GM23338 (cell line): ENCODE measurements around the gene KRTAP4-9. TPM values are rescaled to one million over a fixed set of nuclear protein-coding genes. Genes with fewer than 3 reads are reported as not detected.
"Not testable (repeated sequence)": the region's sequence is repeated elsewhere in the genome, so short reads cannot be mapped to it uniquely, and the experiment has no call there.

Source experiments
- ATAC-seq: fragments of 200-7000 bp; cut with Tn5 transposase; 3 replicates; pipeline ENCODE4 v1.9.1; 2020
- DNase-seq: peaks from one replicate; pipeline ENCODE4 v3.0.0-alpha.2; 2015; ENCODE audit warnings: low spot score
- H2AFZ ChIP-seq: fragments of 200-600 bp; sonication (generic); 2 replicates; pipeline ENCODE4 v1.8.0; 2016; ENCODE audit warnings: antibody characterized with exemption, mild to moderate bottlenecking, moderate library complexity
- H3F3A ChIP-seq: fragments of 200-600 bp; sonication (generic); replicated peaks from 2 replicates; pipeline ENCODE4 v1.8.0; 2017; ENCODE audit warnings: antibody characterized with exemption, mixed run types, low read depth
- H3K27ac ChIP-seq: fragments of 200-600 bp; sonication (generic); 2 replicates; pipeline ENCODE4 v1.6.1; 2016; ENCODE audit warnings: low read depth
- H3K27me3 ChIP-seq: fragments of 200-600 bp; sonication (generic); 2 replicates; pipeline ENCODE4 v1.8.0; 2016; ENCODE audit warnings: mild to moderate bottlenecking, mixed run types, moderate library complexity; ENCODE audit not compliant: insufficient read depth
- H3K36me3 ChIP-seq: fragments of 200-600 bp; sonication (generic); 2 replicates; pipeline ENCODE4 v1.8.0; 2016; ENCODE audit warnings: mild to moderate bottlenecking; ENCODE audit not compliant: insufficient read depth
- H3K4me1 ChIP-seq: fragments of 200-600 bp; sonication (generic); 2 replicates; pipeline ENCODE4 v1.8.0; 2016; ENCODE audit warnings: mild to moderate bottlenecking, moderate library complexity; ENCODE audit not compliant: insufficient read depth
- H3K4me2 ChIP-seq: fragments of 200-600 bp; sonication (generic); 2 replicates; pipeline ENCODE4 v1.7.1; 2017; ENCODE audit warnings: mixed run types
- H3K4me3 ChIP-seq: fragments of 200-600 bp; sonication (generic); 2 replicates; pipeline ENCODE4 v1.6.1; 2016; ENCODE audit warnings: mixed run types
- H3K79me2 ChIP-seq: fragments of 200-600 bp; sonication (generic); replicated peaks from 2 replicates; pipeline ENCODE4 v1.8.0; 2017; ENCODE audit warnings: mild to moderate bottlenecking; ENCODE audit not compliant: insufficient read depth
- H3K9me2 ChIP-seq: fragments of 200-600 bp; sonication (generic); 2 replicates; pipeline ENCODE4 v1.8.0; 2017; ENCODE audit not compliant: insufficient read depth
- H4K20me1 ChIP-seq: fragments of 200-600 bp; sonication (generic); replicated peaks from 2 replicates; pipeline ENCODE4 v1.8.0; 2017; ENCODE audit warnings: mild to moderate bottlenecking; ENCODE audit not compliant: insufficient read depth
- H3K27ac Mint-ChIP-seq: 2 replicates; pipeline ENCODE4 v1.8.0; 2020; ENCODE audit warnings: inconsistent platforms, mild to moderate bottlenecking, moderate library complexity, mixed read lengths
- H3K27me3 Mint-ChIP-seq: 3 replicates; pipeline ENCODE4 v1.8.0; 2022; ENCODE audit warnings: low read depth, mild to moderate bottlenecking, moderate library complexity, mixed read lengths, inconsistent platforms; ENCODE audit not compliant: insufficient read depth, poor library complexity
- H3K36me3 Mint-ChIP-seq: 3 replicates; pipeline ENCODE4 v1.8.0; 2021; ENCODE audit warnings: low read depth, mild to moderate bottlenecking, inconsistent platforms, moderate library complexity, mixed read lengths
- H3K4me1 Mint-ChIP-seq: 3 replicates; pipeline ENCODE4 v1.8.0; 2020; ENCODE audit warnings: mild to moderate bottlenecking, inconsistent platforms, mixed read lengths
- H3K4me3 Mint-ChIP-seq: 3 replicates; pipeline ENCODE4 v1.8.0; 2021; ENCODE audit warnings: moderate library complexity, mild to moderate bottlenecking, inconsistent platforms, mixed read lengths
- H3K9me3 Mint-ChIP-seq: 3 replicates; pipeline ENCODE4 v1.8.0; 2020; ENCODE audit warnings: moderate library complexity, mild to moderate bottlenecking, inconsistent platforms, mixed read lengths
- CREB1 ChIP-seq: fragments of 250-450 bp; sonication (Bioruptor Pico); IDR thresholded peaks from 2 replicates; pipeline ENCODE4 v1.5.0; 2020; ENCODE audit warnings: low read depth, mild to moderate bottlenecking, moderate library complexity
- EZH2 ChIP-seq: fragments of 200-600 bp; sonication (generic); IDR thresholded peaks from one replicate; pipeline ENCODE4 v1.8.0; 2017; ENCODE audit warnings: antibody characterized with exemption, mild to moderate bottlenecking, low read depth; ENCODE audit not compliant: unreplicated experiment
- EZH2phosphoT487 ChIP-seq: fragments of 200-600 bp; sonication (generic); IDR thresholded peaks from one replicate; pipeline ENCODE4 v1.8.1; 2018; ENCODE audit warnings: antibody characterized with exemption; ENCODE audit not compliant: unreplicated experiment
- NANOG ChIP-seq: IDR thresholded peaks from 2 replicates; pipeline ENCODE4 v1.6.1; 2016; ENCODE audit warnings: antibody characterized with exemption, borderline replicate concordance
- POLR2AphosphoS5 ChIP-seq: IDR thresholded peaks from 2 replicates; pipeline ENCODE4 v1.6.1; 2016; ENCODE audit warnings: antibody characterized with exemption, low read depth
- STAT1 ChIP-seq: IDR thresholded peaks from one replicate; pipeline ENCODE4 v1.6.1; 2016; ENCODE audit warnings: antibody characterized with exemption; ENCODE audit not compliant: unreplicated experiment
- polyA plus RNA-seq: library from polyadenylated mRNA; unstranded; fragments of >200 nt; fragmentation: Nextera tagmentation; extraction: Ambion mirVana; gene quantifications from 2 replicates; pipeline ENCODE4 v1.2.1, GENCODE V29; 2016
- total RNA-seq: library from RNA; depleted of rRNA; stranded (reverse); fragments of >200 nt; shearing (Covaris generic); gene quantifications from 2 replicates; pipeline ENCODE4 v1.2.3, GENCODE V29; 2014
- TF ChIP-seq, protein P1 (sequence below): IDR thresholded peaks from 2 replicates; pipeline ENCODE4 v1.6.1; 2016; ENCODE audit warnings: antibody characterized with exemption
- TF ChIP-seq, protein P2 (sequence below), 2 experiments: fragments of 200-600 bp in 1 of 2; sonication (generic) in 1 of 2; conservative IDR thresholded peaks; 2 replicates each; pipeline versions ENCODE4 v1.5.1 to v1.6.1; 2016 to 2017; ENCODE audit warnings: antibody characterized with exemption in 2 of 2, low read depth in 2 of 2, mild to moderate bottlenecking in 2 of 2, moderate library complexity in 1 of 2
- TF ChIP-seq, protein P3 (sequence below): IDR thresholded peaks from one replicate; pipeline ENCODE4 v1.6.1; 2018; ENCODE audit warnings: antibody characterized with exemption; ENCODE audit not compliant: unreplicated experiment

Gene KRTAP4-9
- total and polyA plus RNA-seq, 2 experiments from 2014 or later: not detected

DNA sequence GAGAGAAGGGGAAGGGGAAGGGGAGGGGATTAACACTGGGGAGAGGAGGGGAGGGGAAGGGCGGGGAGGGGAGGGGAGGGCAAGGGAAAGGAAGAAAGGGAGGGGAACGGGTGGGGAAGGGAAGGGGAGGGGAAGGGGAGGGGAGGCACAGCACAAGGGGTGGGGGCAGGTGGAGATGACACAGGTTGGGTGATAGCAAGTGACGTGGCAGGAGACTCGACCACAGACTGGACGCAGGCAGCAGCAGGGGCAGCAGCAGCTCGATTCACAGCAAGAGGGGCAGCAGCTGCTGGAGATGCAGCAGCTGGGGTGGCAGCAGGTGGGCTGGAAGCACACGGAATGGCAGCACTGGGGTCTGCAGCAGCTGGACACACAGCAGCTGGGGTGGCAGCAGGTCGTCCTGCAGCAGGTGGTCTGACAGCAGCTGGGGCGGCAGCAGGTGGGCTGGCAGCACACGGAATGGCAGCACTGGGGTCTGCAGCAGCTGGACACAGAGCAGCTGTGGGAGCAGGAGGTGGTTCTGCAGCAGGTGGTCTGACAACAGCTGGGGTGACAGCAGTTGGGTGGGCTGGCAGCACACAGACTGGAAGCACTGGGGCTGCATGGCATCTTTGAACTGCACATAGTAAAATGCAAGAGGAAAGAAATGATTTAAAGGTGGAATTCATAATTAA, 3.5 kb upstream of the KRTAP4-9 start, which contains the start of gene KRTAP4-16:
KRTAP4-16 (minus strand) TSS at position 624 of the 674 bp plus-strand sequence; CDS start at position 624, 0 bp downstream.
- H4K20me1 ChIP-seq: no peaks in the 10 kb centered on the region
- H3K36me3 ChIP-seq: no peaks in the 10 kb centered on the region
- no peak for ATAC-seq
- Mint-ChIP-seq H3K4me1 (peaks cover 34% of the 10 kb centered on the region), H3K9me3 (no peaks in the 10 kb centered on the region; the same call in 1 of the 3 replicates), H3K27ac (no peak within 1 kb of the TSS), H3K36me3 (no peaks in the 10 kb centered on the region), H3K4me3 (no peak within 1 kb of the TSS), H3K27me3 (peaks cover 4% of the 10 kb centered on the region)
- TF ChIP-seq CREB1 (no peak), STAT1 (no peak)
- TF ChIP-seq, protein P1, sequence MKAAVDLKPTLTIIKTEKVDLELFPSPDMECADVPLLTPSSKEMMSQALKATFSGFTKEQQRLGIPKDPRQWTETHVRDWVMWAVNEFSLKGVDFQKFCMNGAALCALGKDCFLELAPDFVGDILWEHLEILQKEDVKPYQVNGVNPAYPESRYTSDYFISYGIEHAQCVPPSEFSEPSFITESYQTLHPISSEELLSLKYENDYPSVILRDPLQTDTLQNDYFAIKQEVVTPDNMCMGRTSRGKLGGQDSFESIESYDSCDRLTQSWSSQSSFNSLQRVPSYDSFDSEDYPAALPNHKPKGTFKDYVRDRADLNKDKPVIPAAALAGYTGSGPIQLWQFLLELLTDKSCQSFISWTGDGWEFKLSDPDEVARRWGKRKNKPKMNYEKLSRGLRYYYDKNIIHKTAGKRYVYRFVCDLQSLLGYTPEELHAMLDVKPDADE: no peak
- TF ChIP-seq, protein P2, sequence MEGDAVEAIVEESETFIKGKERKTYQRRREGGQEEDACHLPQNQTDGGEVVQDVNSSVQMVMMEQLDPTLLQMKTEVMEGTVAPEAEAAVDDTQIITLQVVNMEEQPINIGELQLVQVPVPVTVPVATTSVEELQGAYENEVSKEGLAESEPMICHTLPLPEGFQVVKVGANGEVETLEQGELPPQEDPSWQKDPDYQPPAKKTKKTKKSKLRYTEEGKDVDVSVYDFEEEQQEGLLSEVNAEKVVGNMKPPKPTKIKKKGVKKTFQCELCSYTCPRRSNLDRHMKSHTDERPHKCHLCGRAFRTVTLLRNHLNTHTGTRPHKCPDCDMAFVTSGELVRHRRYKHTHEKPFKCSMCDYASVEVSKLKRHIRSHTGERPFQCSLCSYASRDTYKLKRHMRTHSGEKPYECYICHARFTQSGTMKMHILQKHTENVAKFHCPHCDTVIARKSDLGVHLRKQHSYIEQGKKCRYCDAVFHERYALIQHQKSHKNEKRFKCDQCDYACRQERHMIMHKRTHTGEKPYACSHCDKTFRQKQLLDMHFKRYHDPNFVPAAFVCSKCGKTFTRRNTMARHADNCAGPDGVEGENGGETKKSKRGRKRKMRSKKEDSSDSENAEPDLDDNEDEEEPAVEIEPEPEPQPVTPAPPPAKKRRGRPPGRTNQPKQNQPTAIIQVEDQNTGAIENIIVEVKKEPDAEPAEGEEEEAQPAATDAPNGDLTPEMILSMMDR (conservative IDR thresholded peaks at IDR 0.05; ENCODE audit: low read depth in 2 of 2): no peak
- H3K4me2 ChIP-seq: no peak within 1 kb of the TSS
- H3K4me3 ChIP-seq: no peak within 1 kb of the TSS
- H3K27ac ChIP-seq: no peak within 1 kb of the TSS
- no peaks in the 10 kb centered on the region for H3K79me2 ChIP-seq
- H3K9me2 ChIP-seq: no peaks in the 10 kb centered on the region
- H3K27me3 ChIP-seq: no peaks in the 10 kb centered on the region
- peak; percentile 3 for DNase-seq
- H2AFZ ChIP-seq: no peak within 1 kb of the TSS
- peaks cover 14% of the 10 kb centered on the region for H3K4me1 ChIP-seq
- no peaks in the 10 kb centered on the region for H3F3A ChIP-seq

DNA sequence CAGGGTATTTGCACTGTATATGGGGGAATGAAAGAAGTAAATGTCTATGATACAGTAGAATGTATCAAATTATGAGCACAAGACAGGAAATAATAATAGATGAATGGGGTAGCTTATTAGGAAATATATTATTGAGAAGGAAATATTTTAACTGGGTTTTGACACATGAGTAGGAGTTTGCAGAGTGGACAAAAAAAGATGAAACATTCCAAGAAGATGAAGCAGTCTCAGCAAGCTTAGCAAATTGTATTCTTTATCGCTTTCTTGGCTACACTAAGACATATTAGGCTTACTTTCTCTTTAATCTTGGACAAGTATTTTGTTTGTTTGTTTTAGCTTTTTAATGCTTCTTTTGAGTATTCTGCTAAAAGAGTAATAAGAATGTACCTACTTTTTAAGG, 1.3 kb upstream of the KRTAP4-9 start:
- no peak for DNase-seq
- Histone ChIP-seq H4K20me1 (no peaks in the 10 kb centered on the region), H3K36me3 (no peaks in the 10 kb centered on the region), H3K27ac (no peak overlapping the region), H3K9me2 (no peaks in the 10 kb centered on the region), H3K4me2 (no peak overlapping the region), H3K4me1 (peaks cover 29% of the 10 kb centered on the region), H3K4me3 (no peak overlapping the region), H3K79me2 (no peaks in the 10 kb centered on the region), H2AFZ (no peak overlapping the region), H3K27me3 (no peaks in the 10 kb centered on the region), H3F3A (no peaks in the 10 kb centered on the region)
- peaks cover 49% of the 10 kb centered on the region for H3K4me1 Mint-ChIP-seq
- TF ChIP-seq EZH2phosphoT487: no peak
- TF ChIP-seq POLR2AphosphoS5: no peak
- no peak for TF ChIP-seq STAT1
- TF ChIP-seq NANOG: no peak
- TF ChIP-seq EZH2: no peak
- TF ChIP-seq, protein P1: no peak
- TF ChIP-seq, protein P3, sequence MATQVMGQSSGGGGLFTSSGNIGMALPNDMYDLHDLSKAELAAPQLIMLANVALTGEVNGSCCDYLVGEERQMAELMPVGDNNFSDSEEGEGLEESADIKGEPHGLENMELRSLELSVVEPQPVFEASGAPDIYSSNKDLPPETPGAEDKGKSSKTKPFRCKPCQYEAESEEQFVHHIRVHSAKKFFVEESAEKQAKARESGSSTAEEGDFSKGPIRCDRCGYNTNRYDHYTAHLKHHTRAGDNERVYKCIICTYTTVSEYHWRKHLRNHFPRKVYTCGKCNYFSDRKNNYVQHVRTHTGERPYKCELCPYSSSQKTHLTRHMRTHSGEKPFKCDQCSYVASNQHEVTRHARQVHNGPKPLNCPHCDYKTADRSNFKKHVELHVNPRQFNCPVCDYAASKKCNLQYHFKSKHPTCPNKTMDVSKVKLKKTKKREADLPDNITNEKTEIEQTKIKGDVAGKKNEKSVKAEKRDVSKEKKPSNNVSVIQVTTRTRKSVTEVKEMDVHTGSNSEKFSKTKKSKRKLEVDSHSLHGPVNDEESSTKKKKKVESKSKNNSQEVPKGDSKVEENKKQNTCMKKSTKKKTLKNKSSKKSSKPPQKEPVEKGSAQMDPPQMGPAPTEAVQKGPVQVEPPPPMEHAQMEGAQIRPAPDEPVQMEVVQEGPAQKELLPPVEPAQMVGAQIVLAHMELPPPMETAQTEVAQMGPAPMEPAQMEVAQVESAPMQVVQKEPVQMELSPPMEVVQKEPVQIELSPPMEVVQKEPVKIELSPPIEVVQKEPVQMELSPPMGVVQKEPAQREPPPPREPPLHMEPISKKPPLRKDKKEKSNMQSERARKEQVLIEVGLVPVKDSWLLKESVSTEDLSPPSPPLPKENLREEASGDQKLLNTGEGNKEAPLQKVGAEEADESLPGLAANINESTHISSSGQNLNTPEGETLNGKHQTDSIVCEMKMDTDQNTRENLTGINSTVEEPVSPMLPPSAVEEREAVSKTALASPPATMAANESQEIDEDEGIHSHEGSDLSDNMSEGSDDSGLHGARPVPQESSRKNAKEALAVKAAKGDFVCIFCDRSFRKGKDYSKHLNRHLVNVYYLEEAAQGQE: no peak
- peaks cover 9% of the 10 kb centered on the region for H3K36me3 Mint-ChIP-seq
- H3K9me3 Mint-ChIP-seq: peaks cover 6% of the 10 kb centered on the region; the same call in 2 of the 3 replicates
- no peak overlapping the region for H3K4me3 Mint-ChIP-seq
- peaks cover 9% of the 10 kb centered on the region for H3K27me3 Mint-ChIP-seq
- ATAC-seq: no peak
- H3K27ac Mint-ChIP-seq: no peak overlapping the region

DNA sequence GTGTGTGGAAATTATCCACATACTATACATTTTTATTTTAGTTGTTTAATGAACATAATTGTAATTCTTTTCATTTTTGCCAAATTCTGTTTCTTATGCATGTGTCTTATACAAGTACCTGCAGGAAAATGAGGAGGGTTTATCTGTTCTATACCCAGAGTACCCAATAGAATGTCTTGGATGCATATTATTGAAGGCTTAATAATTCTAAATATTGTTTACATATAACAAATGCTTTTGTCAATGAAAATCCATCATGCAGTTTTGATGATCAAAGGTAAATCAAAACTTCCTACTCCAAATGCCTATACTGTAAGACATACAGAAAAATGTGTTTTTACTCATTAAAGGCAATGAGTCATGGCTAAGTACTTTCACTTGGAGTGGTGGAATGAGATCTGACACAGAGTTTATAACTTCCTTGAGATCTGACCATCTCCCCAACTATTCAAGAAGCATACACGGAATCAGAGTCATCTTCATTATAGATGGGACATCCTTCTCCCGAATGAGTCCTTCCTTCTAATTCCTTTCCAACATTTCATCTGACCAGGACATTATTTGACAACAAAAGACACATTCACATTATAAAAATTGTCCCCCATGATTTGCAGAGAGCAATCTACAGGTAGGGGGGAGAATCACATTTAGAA, 677 bp upstream of the KRTAP4-9 start:
- H3K27me3 ChIP-seq, H3K4me2 ChIP-seq, H4K20me1 ChIP-seq, H3K27ac Mint-ChIP-seq, H3K4me3 ChIP-seq, ATAC-seq, H2AFZ ChIP-seq, H3K27me3 Mint-ChIP-seq, H3K9me2 ChIP-seq, DNase-seq, H3K36me3 ChIP-seq, H3K4me3 Mint-ChIP-seq, H3F3A ChIP-seq, H3K79me2 ChIP-seq, H3K27ac ChIP-seq: not testable (repeated sequence)
- Mint-ChIP-seq H3K9me3 (peaks cover 11% of the 10 kb centered on the region; the same call in 2 of the 3 replicates), H3K4me1 (peaks cover 51% of the 10 kb centered on the region), H3K36me3 (peaks cover 14% of the 10 kb centered on the region)
- peaks cover 29% of the 10 kb centered on the region for H3K4me1 ChIP-seq
